HepG2 (cell line): ENCODE measurements around the gene OR10H1. TPM values are rescaled to one million over a fixed set of nuclear protein-coding genes. Genes with fewer than 3 reads are reported as not detected.

Source experiments
- ATAC-seq: fragments of 200-7000 bp; cut with Tn5 transposase; 3 replicates; pipeline ENCODE4 v1.9.1; 2020; ENCODE audit warnings: mild to moderate bottlenecking, moderate library complexity
- BruUV-seq: library from RNA; stranded (reverse); fragments of 400-500 nt; replicated peaks from 2 replicates; lab custom pipeline; 2021; lab: Mats Ljungman, UMichigan
- CTCF ChIA-PET: fragments of 300-600 bp; formaldehyde crosslinking; extraction: SDS; loops from one replicate; lab custom pipeline; 2021; ENCODE audit warnings: low total read pairs, inconsistent platforms, low intra/inter-chr PET ratio; lab: Yijun Ruan, JAX
- POLR2A ChIA-PET: fragments of 350-600 bp; sonication (Branson Sonifier 250); formaldehyde crosslinking; loops from one replicate; lab custom pipeline; 2020; ENCODE audit warnings: antibody characterized with exemption, inconsistent platforms; lab: Yijun Ruan, JAX
- DNase-seq: peaks from one replicate; pipeline ENCODE4 v3.0.0-alpha.2; 2015; ENCODE audit warnings: low spot score
- FAIRE-seq: peaks from 3 replicates; lab custom pipeline; 2011; peaks lifted over from hg19 to GRCh38; lab: Jason Lieb, UNC
- H2AFZ ChIP-seq: one replicate; pipeline ENCODE4 v1.6.1; 2011; ENCODE audit warnings: low read length, inconsistent platforms
- H3K27ac ChIP-seq: fragments of 300-600 bp; 3 replicates; pipeline ENCODE4 v1.8.0; 2011; ENCODE audit warnings: mixed run types, mild to moderate bottlenecking, mixed read lengths, low read length, inconsistent platforms; ENCODE audit not compliant: insufficient read depth; ENCODE audit errors: extremely low read length
- H3K27me3 ChIP-seq, 2 experiments: fragments of 200-600 bp in 1 of 2; 2 replicates in 1 of 2; 3 replicates in 1 of 2; pipeline versions ENCODE4 v1.6.0 to v1.8.0; 2011; ENCODE audit warnings: low read length in 2 of 2, mild to moderate bottlenecking in 2 of 2, moderate library complexity in 2 of 2, inconsistent platforms in 1 of 2; ENCODE audit not compliant: insufficient read depth in 2 of 2, control insufficient read depth in 1 of 2
- H3K36me3 ChIP-seq, 2 experiments: fragments of 200-600 bp in 1 of 2; replicated peaks in 1 of 2; 2 replicates in 1 of 2; 3 replicates in 1 of 2; pipeline versions ENCODE4 v1.5.1 to v1.8.0; 2011; ENCODE audit warnings: low read length in 2 of 2, inconsistent platforms in 1 of 2; ENCODE audit not compliant: insufficient read depth in 2 of 2, control insufficient read depth in 1 of 2
- H3K4me1 ChIP-seq: 2 replicates; pipeline ENCODE4 v1.5.1; 2012; ENCODE audit warnings: low read length, inconsistent platforms; ENCODE audit not compliant: insufficient read depth
- H3K4me2 ChIP-seq: 2 replicates; pipeline ENCODE4 v1.6.0; 2011; ENCODE audit warnings: low read depth, low read length, inconsistent platforms
- H3K4me3 ChIP-seq, 3 experiments: fragments of 200-600 bp in 1 of 3; sonication (generic), shearing (Covaris generic) in 1 of 3; replicated peaks in 1 of 3; 2 replicates each; pipeline ENCODE4 v1.5.1; 2011 to 2016; ENCODE audit warnings: low read length in 3 of 3, inconsistent platforms in 2 of 3, low read depth in 2 of 3, mild to moderate bottlenecking in 2 of 3, control low read depth in 1 of 3, mixed read lengths in 1 of 3; ENCODE audit not compliant: insufficient read depth in 1 of 3
- H3K79me2 ChIP-seq: one replicate; pipeline ENCODE4 v1.6.1; 2011; ENCODE audit warnings: low read length, inconsistent platforms; ENCODE audit not compliant: insufficient read depth
- H3K9ac ChIP-seq: 2 replicates; pipeline ENCODE4 v1.6.0; 2011; ENCODE audit warnings: mild to moderate bottlenecking, low read depth, low read length, inconsistent platforms; ENCODE audit not compliant: insufficient read depth
- H3K9me3 ChIP-seq: 2 replicates; pipeline ENCODE4 v1.5.1; 2012; ENCODE audit warnings: mild to moderate bottlenecking, low read length
- H4K20me1 ChIP-seq: 2 replicates; pipeline ENCODE4 v1.6.0; 2011; ENCODE audit warnings: inconsistent platforms, mild to moderate bottlenecking, low read length, moderate library complexity; ENCODE audit not compliant: insufficient read depth
- GLI4 ChIP-seq: sonication (generic); formaldehyde crosslinking; IDR thresholded peaks from 2 replicates; pipeline ENCODE4 v1.5.1; 2020; ENCODE audit warnings: missing genetic modification reagents, mild to moderate bottlenecking, moderate library complexity, borderline replicate concordance
- KAT2B ChIP-seq: fragments of 150-350 bp; IDR thresholded peaks from 2 replicates; pipeline ENCODE4 v1.6.1; 2014; ENCODE audit warnings: low read depth, low read length, borderline replicate concordance
- SETDB1 ChIP-seq: sonication (generic); formaldehyde crosslinking; IDR thresholded peaks from 2 replicates; pipeline ENCODE4 v1.5.1; 2020; ENCODE audit warnings: missing genetic modification reagents, mild to moderate bottlenecking, borderline replicate concordance
- ZNF24 ChIP-seq: fragments of 450-650 bp; IDR thresholded peaks from 2 replicates; pipeline ENCODE4 v1.6.1; 2017; ENCODE audit warnings: antibody characterized with exemption, mild to moderate bottlenecking
- WGBS: methylation state at CpG from one replicate; pipeline ENCODE4 v1.1.6; 2017; ENCODE audit warnings: low lambda C conversion rate; 5-methylcytosine and 5-hydroxymethylcytosine counted together
- in situ Hi-C: cut with HindIII; loops from 2 replicates; pipeline ENCODE4 v1.10.0; 2017; ENCODE audit warnings: low pct_unique_long_range_greater_than_20kb; ENCODE audit not compliant: extremely low pct_ligation_motif_present
- intact Hi-C: fragments of 100-400 bp; cut with micrococcal nuclease; formaldehyde crosslinking; loops from one replicate; pipeline ENCODE4 v1.10.0; 2022; ENCODE audit not compliant: unreplicated experiment
- polyA plus RNA-seq, 8 experiments: library from polyadenylated mRNA; depleted of rRNA in 3 of 8; stranded (reverse) in 7 of 8; unstranded in 1 of 8; fragments of >200 nt; fragmentation: Illumina TruSeq in 4 of 8; extraction: Trizol in 4 of 8; gene quantifications; 2 replicates each; pipeline versions ENCODE4 v1.2.1 to v1.2.3, GENCODE V29; 2011 to 2016; ENCODE audit warnings: low read depth in 4 of 8, missing spikeins in 1 of 8, mixed read lengths in 1 of 8; ENCODE audit not compliant: insufficient read depth in 1 of 8
- total RNA-seq, 5 experiments: library from RNA; depleted of rRNA; stranded (reverse); fragments of >200 nt; fragmentation: Illumina TruSeq; extraction: Trizol; gene quantifications; 2 replicates each; pipeline ENCODE4 v1.2.3, GENCODE V29; 2016; ENCODE audit warnings: low read depth in 1 of 5
- TF ChIP-seq, protein P1 (sequence below): sonication (generic); formaldehyde crosslinking; IDR thresholded peaks from 2 replicates; pipeline ENCODE4 v1.5.0; 2020; ENCODE audit warnings: mild to moderate bottlenecking, missing genetic modification reagents

The OR10H1 gene
- total and polyA plus RNA-seq, 2 of the 13 experiments (the other 11 are each of a cell fraction or from before 2014, with no cell fraction given) = not detected

DNA sequence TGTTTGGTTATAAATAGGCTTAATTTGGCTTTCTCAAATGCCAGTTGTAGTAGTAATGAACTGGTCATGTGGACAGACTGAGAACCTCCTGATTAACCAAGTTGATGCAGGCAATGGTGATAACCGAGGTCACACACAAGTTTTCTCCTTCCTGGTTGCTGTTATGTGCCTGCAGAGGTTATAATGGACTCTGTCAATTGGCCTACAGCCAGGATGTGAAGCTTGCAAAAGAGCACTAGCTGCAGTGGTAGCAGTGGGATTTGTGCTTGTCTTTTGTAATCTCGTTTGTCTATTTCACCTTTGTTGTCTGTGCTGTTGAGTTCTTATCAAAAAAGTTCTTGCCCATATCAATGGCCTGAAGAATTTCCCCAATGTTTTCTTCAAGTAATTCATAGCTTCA is 57.1 kb downstream of the OR10H1 start:
- POLR2A ChIA-PET = no interaction called here
- no peaks in the 10 kb centered on the region for H3K27me3 ChIP-seq
- no peak overlapping the region for H3K27ac ChIP-seq
- H3K36me3 ChIP-seq = no peaks in the 10 kb centered on the region
- H3K4me1 ChIP-seq = no peaks in the 10 kb centered on the region
- no peaks in the 10 kb centered on the region for H3K79me2 ChIP-seq
- intact Hi-C loops (no loop called here), in situ Hi-C loops (no loop called here)
- CTCF ChIA-PET = interaction anchor here (4.3 kb wide), 1 partner anchor 128 kb away, joined by 48 read pairs; no protein-coding TSS in a partner anchor
- H3K9me3 ChIP-seq = no peaks in the 10 kb centered on the region
- TF ChIP-seq KAT2B = no peak
- TF ChIP-seq SETDB1 (CRISPR knock-in tag) = no peak
- TF ChIP-seq, protein P1, sequence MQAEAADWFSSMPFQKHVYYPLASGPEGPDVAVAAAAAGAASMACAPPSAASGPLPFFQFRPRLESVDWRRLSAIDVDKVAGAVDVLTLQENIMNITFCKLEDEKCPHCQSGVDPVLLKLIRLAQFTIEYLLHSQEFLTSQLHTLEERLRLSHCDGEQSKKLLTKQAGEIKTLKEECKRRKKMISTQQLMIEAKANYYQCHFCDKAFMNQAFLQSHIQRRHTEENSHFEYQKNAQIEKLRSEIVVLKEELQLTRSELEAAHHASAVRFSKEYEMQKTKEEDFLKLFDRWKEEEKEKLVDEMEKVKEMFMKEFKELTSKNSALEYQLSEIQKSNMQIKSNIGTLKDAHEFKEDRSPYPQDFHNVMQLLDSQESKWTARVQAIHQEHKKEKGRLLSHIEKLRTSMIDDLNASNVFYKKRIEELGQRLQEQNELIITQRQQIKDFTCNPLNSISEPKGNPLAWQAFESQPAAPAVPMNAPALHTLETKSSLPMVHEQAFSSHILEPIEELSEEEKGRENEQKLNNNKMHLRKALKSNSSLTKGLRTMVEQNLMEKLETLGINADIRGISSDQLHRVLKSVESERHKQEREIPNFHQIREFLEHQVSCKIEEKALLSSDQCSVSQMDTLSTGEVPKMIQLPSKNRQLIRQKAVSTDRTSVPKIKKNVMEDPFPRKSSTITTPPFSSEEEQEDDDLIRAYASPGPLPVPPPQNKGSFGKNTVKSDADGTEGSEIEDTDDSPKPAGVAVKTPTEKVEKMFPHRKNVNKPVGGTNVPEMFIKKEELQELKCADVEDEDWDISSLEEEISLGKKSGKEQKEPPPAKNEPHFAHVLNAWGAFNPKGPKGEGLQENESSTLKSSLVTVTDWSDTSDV = no peak
- TF ChIP-seq GLI4 (CRISPR knock-in tag) = no peak
- TF ChIP-seq ZNF24 = no peak
- H2AFZ ChIP-seq = no peak overlapping the region
- H4K20me1 ChIP-seq = no peaks in the 10 kb centered on the region
- ATAC-seq (no peak), FAIRE-seq (no peak), DNase-seq (no peak)
- WGBS = 0% methylated on average over 2 of the region's 2 CpGs
- no TSS peak for BruUV-seq
- H3K4me3 ChIP-seq = no peak overlapping the region
- H3K4me2 ChIP-seq = no peak overlapping the region
- no peak overlapping the region for H3K9ac ChIP-seq

Other genes starting within 250 kb of the OR10H1 start
- not detected in 2 replicates for gene CYP4F8, start 200.4 kb downstream of the OR10H1 start, total RNA-seq (2016; rRNA removed; fragmentation: Illumina TruSeq; extraction: Trizol)
- not detected in 2 replicates for gene CYP4F8, start 200.4 kb downstream of the OR10H1 start, polyA plus RNA-seq (2011; rRNA removed)
- gene CYP4F3, start 174.8 kb downstream of the OR10H1 start, total RNA-seq (2016; rRNA removed; fragmentation: Illumina TruSeq; extraction: Trizol) = 5.6 and 17.8 TPM in 2 replicates
- 22.8 and 36.6 TPM in 2 replicates for gene CYP4F3, start 174.8 kb downstream of the OR10H1 start, polyA plus RNA-seq (2011; rRNA removed)
- gene CYP4F12, start 142.6 kb downstream of the OR10H1 start, total RNA-seq (2016; rRNA removed; fragmentation: Illumina TruSeq; extraction: Trizol) = 7.2 and 30.8 TPM in 2 replicates
- gene CYP4F12, start 142.6 kb downstream of the OR10H1 start, polyA plus RNA-seq (2011; rRNA removed) = 29.9 and 47.3 TPM in 2 replicates
- gene OR10H2, start 87.6 kb downstream of the OR10H1 start, total RNA-seq (2016; rRNA removed; fragmentation: Illumina TruSeq; extraction: Trizol) = not detected in 2 replicates
- gene OR10H2, start 87.6 kb downstream of the OR10H1 start, polyA plus RNA-seq (2011; rRNA removed) = not detected in 2 replicates
- not detected in 2 replicates for gene OR10H3, start 77.7 kb downstream of the OR10H1 start, total RNA-seq (2016; rRNA removed; fragmentation: Illumina TruSeq; extraction: Trizol)
- not detected in 2 replicates for gene OR10H3, start 77.7 kb downstream of the OR10H1 start, polyA plus RNA-seq (2011; rRNA removed)
- gene OR10H5, start 28.0 kb downstream of the OR10H1 start, total RNA-seq (2016; rRNA removed; fragmentation: Illumina TruSeq; extraction: Trizol) = not detected in 2 replicates
- not detected in 2 replicates for gene OR10H5, start 28.0 kb downstream of the OR10H1 start, polyA plus RNA-seq (2011; rRNA removed)
- 0.42 and 3.7 TPM in 2 replicates for gene CYP4F2, start 82.4 kb upstream of the OR10H1 start, total RNA-seq (2016; rRNA removed; fragmentation: Illumina TruSeq; extraction: Trizol)
- 3.9 and 9.7 TPM in 2 replicates for gene CYP4F2, start 82.4 kb upstream of the OR10H1 start, polyA plus RNA-seq (2011; rRNA removed)
- 4.7 and 8.4 TPM in 2 replicates for gene CYP4F11, start 118.9 kb upstream of the OR10H1 start, total RNA-seq (2016; rRNA removed; fragmentation: Illumina TruSeq; extraction: Trizol)
- gene CYP4F11, start 118.9 kb upstream of the OR10H1 start, polyA plus RNA-seq (2011; rRNA removed) = 7.8 and 8.2 TPM in 2 replicates
- not detected in 2 replicates for gene OR10H4, start 133.3 kb upstream of the OR10H1 start, total RNA-seq (2016; rRNA removed; fragmentation: Illumina TruSeq; extraction: Trizol)
- gene OR10H4, start 133.3 kb upstream of the OR10H1 start, polyA plus RNA-seq (2011; rRNA removed) = not detected in 2 replicates